GM10248 (cell line): Measurements from ENCODE around the gene MMP24OS.

Experiments
- CTCF ChIA-PET: fragments of 300-600 bp; sonication (Branson Sonifier 250); formaldehyde crosslinking; extraction: SDS; loops from one replicate; lab custom pipeline; 2021; ENCODE audit warnings: antibody characterized with exemption; lab: Yijun Ruan, JAX
- POLR2A ChIA-PET: fragments of 350-650 bp; sonication (Branson Sonifier 250); formaldehyde crosslinking; extraction: SDS; loops from one replicate; lab custom pipeline; 2020; ENCODE audit warnings: antibody characterized with exemption; lab: Yijun Ruan, JAX
- DNase-seq: peaks from one replicate; pipeline ENCODE4 v3.0.0; 2012; ENCODE audit errors: extremely low spot score
- CTCF ChIP-seq: IDR thresholded peaks from 2 replicates; pipeline ENCODE4 v1.5.1; 2012; ENCODE audit warnings: mild to moderate bottlenecking, low read depth; ENCODE audit errors: extremely low read depth, missing control alignments, control extremely low read depth

The MMP24OS gene

DNA sequence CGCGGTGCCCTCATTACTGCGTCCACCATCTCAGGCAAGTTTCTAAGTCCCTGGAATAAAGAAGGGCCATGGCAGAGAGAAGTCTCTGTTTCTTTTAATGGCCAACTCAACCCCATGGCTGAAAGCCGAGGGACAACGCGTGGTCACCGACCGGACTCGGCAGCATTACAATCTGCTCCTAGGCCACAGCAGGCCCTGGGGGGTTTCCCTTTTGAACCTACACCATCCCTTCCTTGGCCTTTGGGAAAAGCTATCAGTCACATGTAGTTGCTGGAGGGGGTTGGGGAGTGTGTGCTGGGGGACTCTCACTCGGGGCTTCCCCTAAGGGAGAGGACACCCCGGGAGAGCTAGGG, 25.4 kb upstream of the MMP24OS start:
- DNase-seq, result no peak
- ChIA-PET POLR2A (no interaction called here), CTCF (interaction anchor here (0.8 to 13.6 kb wide), 37 partner anchors 4 to 470 kb away, joined by 3 to 108 read pairs (median 6); partner anchors contain the start of genes CEP250, EIF6, GDF5 and MMP24OS)
- TF ChIP-seq CTCF, result no peak

- ChIA-PET CTCF (interaction anchor here (0.8 to 13.6 kb wide), 28 partner anchors 4 to 470 kb away, joined by 3 to 108 read pairs (median 7); partner anchors contain the start of genes CEP250, EIF6, GDF5 and MMP24OS), POLR2A (no interaction called here)
- DNase-seq, result no peak
- TF ChIP-seq CTCF, result no peak
Observed at GRCh38 chr20:35302421-35303335, 24.8 kb upstream of the MMP24OS start.

GRCh38 chr20:35301426-35301825, 23.5 kb upstream of the MMP24OS start:
- TF ChIP-seq CTCF, result no peak
- ChIA-PET CTCF (interaction anchor here (1.0 to 13.6 kb wide), 6 partner anchors 8 to 145 kb away, joined by 3 to 108 read pairs (median 34); partner anchors contain the start of gene EIF6), POLR2A (no interaction called here)
- DNase-seq, result no peak

GRCh38 chr20:35300469-35301262, 22.7 kb upstream of the MMP24OS start:
- ChIA-PET CTCF (interaction anchor here (1.2 to 13.6 kb wide), 4 partner anchors 8 to 146 kb away, joined by 3 to 108 read pairs (median 51); no protein-coding TSS in a partner anchor), POLR2A (no interaction called here)
- TF ChIP-seq CTCF, result no peak
- DNase-seq, result no peak

- DNase-seq, result no peak
- CTCF ChIA-PET, result interaction anchor here (1.1 to 13.6 kb wide), 3 partner anchors 9 to 148 kb away, joined by 3 to 108 read pairs (median 5); no protein-coding TSS in a partner anchor
- POLR2A ChIA-PET, result no interaction called here
- no peak for TF ChIP-seq CTCF
Observed at GRCh38 chr20:35299780-35300179, 21.9 kb upstream of the MMP24OS start.

DNA sequence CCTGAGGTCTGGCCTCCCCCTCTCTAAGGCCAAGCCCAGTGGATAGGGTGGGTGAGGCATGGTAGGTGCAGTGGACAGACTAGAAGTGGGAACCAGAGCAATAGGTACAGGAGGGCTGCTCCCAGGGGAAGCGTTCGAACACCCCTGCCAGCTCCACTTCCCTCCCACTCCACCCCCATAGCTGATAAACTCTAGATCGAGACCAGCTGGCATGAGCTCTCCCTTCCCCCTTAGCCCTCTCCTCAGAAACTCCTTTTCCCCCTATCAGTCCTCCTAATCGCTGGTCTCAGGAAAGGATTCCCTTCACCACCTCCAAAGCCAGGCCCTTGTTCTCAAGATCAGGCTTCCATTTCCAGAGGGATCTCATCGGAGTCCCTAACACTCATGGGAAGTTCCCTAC, 20.3 kb upstream of the MMP24OS start:
- POLR2A ChIA-PET, result no interaction called here
- CTCF ChIA-PET, result interaction anchor here (13.6 kb wide), 1 partner anchor 11 kb away, joined by 108 read pairs; no protein-coding TSS in a partner anchor
- no peak for DNase-seq
- TF ChIP-seq CTCF, result no peak
